ENCODE measurements around the gene VIM.
A peak's percentile ranks its signal among the peaks of the same experiment; 100 is the strongest.

The VIM gene

GRCh38 chr10:17217631-17218232 is 10.3 kb upstream of the VIM start (continued):
- no peak for TF ChIP-seq ZSCAN4 (tag by site-specific recombination; IDR thresholded peaks at IDR 0.05)
- TF ChIP-seq, protein P1, sequence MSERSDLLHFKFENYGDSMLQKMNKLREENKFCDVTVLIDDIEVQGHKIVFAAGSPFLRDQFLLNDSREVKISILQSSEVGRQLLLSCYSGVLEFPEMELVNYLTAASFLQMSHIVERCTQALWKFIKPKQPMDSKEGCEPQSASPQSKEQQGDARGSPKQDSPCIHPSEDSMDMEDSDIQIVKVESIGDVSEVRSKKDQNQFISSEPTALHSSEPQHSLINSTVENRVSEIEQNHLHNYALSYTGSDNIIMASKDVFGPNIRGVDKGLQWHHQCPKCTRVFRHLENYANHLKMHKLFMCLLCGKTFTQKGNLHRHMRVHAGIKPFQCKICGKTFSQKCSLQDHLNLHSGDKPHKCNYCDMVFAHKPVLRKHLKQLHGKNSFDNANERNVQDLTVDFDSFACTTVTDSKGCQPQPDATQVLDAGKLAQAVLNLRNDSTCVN (tag by site-specific recombination; optimal IDR thresholded peaks at IDR 0.05), result no peak

- no peak overlapping the region for H3K4me3 ChIP-seq (ENCODE audit: low read depth, low read length)
- H3K4me1 ChIP-seq (ENCODE audit: control insufficient read depth, insufficient read depth, low read length), result peaks cover 8% of the 10 kb centered on the region
- H3K27ac ChIP-seq (ENCODE audit: extremely low read depth, low read depth, low read length), result no peak overlapping the region
- ChIA-PET CTCF (interaction anchor here (1.3 kb wide), 1 partner anchor 12 kb away, joined by 4 read pairs; no protein-coding TSS in a partner anchor), POLR2A (interaction anchor here (1.0 to 3.1 kb wide), 2 partner anchors 10 to 217 kb away, joined by 3 to 46 read pairs; partner anchors contain the start of gene VIM)
- no peaks in the 10 kb centered on the region for H3K9me3 ChIP-seq (ENCODE audit: control insufficient read depth, insufficient read depth, low read depth, low read length)
- H3K36me3 ChIP-seq (ENCODE audit: control insufficient read depth in 2 of 2, insufficient read depth in 1 of 2, low read length in 2 of 2), result no peaks in the 10 kb centered on the region
- TF ChIP-seq, protein P2, sequence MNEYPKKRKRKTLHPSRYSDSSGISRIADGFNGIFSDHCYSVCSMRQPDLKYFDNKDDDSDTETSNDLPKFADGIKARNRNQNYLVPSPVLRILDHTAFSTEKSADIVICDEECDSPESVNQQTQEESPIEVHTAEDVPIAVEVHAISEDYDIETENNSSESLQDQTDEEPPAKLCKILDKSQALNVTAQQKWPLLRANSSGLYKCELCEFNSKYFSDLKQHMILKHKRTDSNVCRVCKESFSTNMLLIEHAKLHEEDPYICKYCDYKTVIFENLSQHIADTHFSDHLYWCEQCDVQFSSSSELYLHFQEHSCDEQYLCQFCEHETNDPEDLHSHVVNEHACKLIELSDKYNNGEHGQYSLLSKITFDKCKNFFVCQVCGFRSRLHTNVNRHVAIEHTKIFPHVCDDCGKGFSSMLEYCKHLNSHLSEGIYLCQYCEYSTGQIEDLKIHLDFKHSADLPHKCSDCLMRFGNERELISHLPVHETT (tag by site-specific recombination; IDR thresholded peaks at IDR 0.05), result 0 out of 2 replicates have a peak, but pooled peaks have one; percentile 46
- TF ChIP-seq ZNF433 (tag by site-specific recombination; IDR thresholded peaks at IDR 0.05; ENCODE audit: low read depth) (no peak), ZNF366 (tag by site-specific recombination; conservative IDR thresholded peaks at IDR 0.05) (0 out of 2 replicates have a peak, but pooled peaks have one; percentile 27), PRDM6 (tag by site-specific recombination; IDR thresholded peaks at IDR 0.05) (peak; percentile 69)
Observed at GRCh38 chr10:17219024-17219423, 9.0 kb upstream of the VIM start.

DNA sequence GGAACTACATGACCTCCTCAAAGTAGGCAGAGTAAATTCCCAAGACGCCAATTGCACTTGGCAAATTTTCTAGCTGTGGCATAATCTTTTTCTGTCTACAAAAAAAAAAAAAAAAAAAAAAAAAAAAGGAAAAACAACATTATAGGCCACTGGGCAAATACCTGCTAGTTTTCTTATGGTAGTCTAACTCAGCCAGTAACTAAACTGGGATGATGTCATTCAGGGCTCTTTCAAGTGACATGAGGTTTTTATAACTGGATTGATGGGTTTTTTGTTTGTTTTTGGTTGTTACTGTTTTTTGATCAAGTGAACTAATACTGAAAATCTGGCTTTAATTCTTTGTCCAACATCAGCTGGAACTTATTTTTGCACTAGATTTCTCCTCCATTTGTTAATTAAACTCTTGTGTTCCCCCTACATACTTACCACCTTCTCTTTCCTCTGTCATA is 7.4 kb upstream of the VIM start:
- ChIA-PET POLR2A (interaction anchor here (1.0 to 3.1 kb wide), 3 partner anchors 9 to 81 kb away, joined by 6 to 46 read pairs (median 10); partner anchors contain the start of genes TRDMT1 and VIM), CTCF (interaction anchor here (0.7 to 1.4 kb wide), 3 partner anchors 10 to 367 kb away, joined by 3 to 5 read pairs (median 3); no protein-coding TSS in a partner anchor)
- Histone ChIP-seq H3K27ac (ENCODE audit: extremely low read depth, low read depth, low read length) (peak overlapping the region; percentile 34; the same call in 1 of the 2 replicates), H3K4me3 (ENCODE audit: low read depth, low read length) (no peak overlapping the region), H3K9me3 (ENCODE audit: control insufficient read depth, insufficient read depth, low read depth, low read length) (no peaks in the 10 kb centered on the region), H3K36me3 (ENCODE audit: control insufficient read depth in 2 of 2, insufficient read depth in 1 of 2, low read length in 2 of 2) (no peaks in the 10 kb centered on the region), H3K4me1 (ENCODE audit: control insufficient read depth, insufficient read depth, low read length) (peaks cover 8% of the 10 kb centered on the region)
- TF ChIP-seq TCF7L2 (IDR thresholded peaks at IDR 0.05; ENCODE audit: borderline replicate concordance, low read depth, low read length), result peak; percentile 84
- TF ChIP-seq, protein P3, sequence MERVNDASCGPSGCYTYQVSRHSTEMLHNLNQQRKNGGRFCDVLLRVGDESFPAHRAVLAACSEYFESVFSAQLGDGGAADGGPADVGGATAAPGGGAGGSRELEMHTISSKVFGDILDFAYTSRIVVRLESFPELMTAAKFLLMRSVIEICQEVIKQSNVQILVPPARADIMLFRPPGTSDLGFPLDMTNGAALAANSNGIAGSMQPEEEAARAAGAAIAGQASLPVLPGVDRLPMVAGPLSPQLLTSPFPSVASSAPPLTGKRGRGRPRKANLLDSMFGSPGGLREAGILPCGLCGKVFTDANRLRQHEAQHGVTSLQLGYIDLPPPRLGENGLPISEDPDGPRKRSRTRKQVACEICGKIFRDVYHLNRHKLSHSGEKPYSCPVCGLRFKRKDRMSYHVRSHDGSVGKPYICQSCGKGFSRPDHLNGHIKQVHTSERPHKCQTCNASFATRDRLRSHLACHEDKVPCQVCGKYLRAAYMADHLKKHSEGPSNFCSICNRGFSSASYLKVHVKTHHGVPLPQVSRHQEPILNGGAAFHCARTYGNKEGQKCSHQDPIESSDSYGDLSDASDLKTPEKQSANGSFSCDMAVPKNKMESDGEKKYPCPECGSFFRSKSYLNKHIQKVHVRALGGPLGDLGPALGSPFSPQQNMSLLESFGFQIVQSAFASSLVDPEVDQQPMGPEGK (tag by site-specific recombination; IDR thresholded peaks at IDR 0.05), result 0 out of 2 replicates have a peak, but pooled peaks have one; percentile 20
- TF ChIP-seq, protein P2 (tag by site-specific recombination; IDR thresholded peaks at IDR 0.05), result 0 out of 2 replicates have a peak, but pooled peaks have one; percentile 15
- 0 out of 2 replicates have a peak, but pooled peaks have one; percentile 25 for TF ChIP-seq PRDM4 (tag by site-specific recombination; IDR thresholded peaks at IDR 0.05)
- TF ChIP-seq ZNF580 (tag by site-specific recombination; IDR thresholded peaks at IDR 0.05), result peak; percentile 49; the same call in 1 of the 2 replicates
- no peak for TF ChIP-seq ZNF555 (tag by site-specific recombination; conservative IDR thresholded peaks at IDR 0.05)
- no peak for TF ChIP-seq ZNF707 (tag by site-specific recombination; IDR thresholded peaks at IDR 0.05)
- TF ChIP-seq, protein P4, sequence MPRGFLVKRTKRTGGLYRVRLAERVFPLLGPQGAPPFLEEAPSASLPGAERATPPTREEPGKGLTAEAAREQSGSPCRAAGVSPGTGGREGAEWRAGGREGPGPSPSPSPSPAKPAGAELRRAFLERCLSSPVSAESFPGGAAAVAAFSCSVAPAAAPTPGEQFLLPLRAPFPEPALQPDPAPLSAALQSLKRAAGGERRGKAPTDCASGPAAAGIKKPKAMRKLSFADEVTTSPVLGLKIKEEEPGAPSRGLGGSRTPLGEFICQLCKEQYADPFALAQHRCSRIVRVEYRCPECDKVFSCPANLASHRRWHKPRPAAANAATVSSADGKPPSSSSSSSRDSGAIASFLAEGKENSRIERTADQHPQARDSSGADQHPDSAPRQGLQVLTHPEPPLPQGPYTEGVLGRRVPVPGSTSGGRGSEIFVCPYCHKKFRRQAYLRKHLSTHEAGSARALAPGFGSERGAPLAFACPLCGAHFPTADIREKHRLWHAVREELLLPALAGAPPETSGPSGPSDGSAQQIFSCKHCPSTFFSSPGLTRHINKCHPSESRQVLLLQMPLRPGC (tag by site-specific recombination; IDR thresholded peaks at IDR 0.05), result peak; percentile 56; the same call in 1 of the 2 replicates
- no peak for TF ChIP-seq ZBTB17 (tag by site-specific recombination; IDR thresholded peaks at IDR 0.05)
- TF ChIP-seq FEZF1 (tag by site-specific recombination; IDR thresholded peaks at IDR 0.05), result peak; percentile 60

Measured in HEK293 (cell line).